Measurements from ENCODE around the gene LCE1D.

LCE1D gene

GRCh38 chr1:152796421-152796820 is at the start of gene LCE1D:
TSS of gene LCE1D (plus strand) at chr1:152796721. CDS start at chr1:152797795, 1,074 bp downstream.
- no peak within 1 kb of the TSS for H3K4me3 ChIP-seq (ENCODE audit: low read depth, low read length)
- TF ChIP-seq MAX (IDR thresholded peaks at IDR 0.05; ENCODE audit: low read depth, low read length) (no peak), POLR2A (IDR thresholded peaks at IDR 0.05; ENCODE audit: extremely low read depth, insufficient read length) (no peak), MYC (IDR thresholded peaks at IDR 0.05; ENCODE audit: low read depth, low read length) (no peak), CTCF (IDR thresholded peaks at IDR 0.05; ENCODE audit: low read depth, low read length) (no peak)
- no peak for DNase-seq (ENCODE audit: low read depth)

- DNase-seq (ENCODE audit: low read depth): no peak
- no peak for TF ChIP-seq CTCF (IDR thresholded peaks at IDR 0.05; ENCODE audit: low read depth, low read length)
- TF ChIP-seq MYC (IDR thresholded peaks at IDR 0.05; ENCODE audit: low read depth, low read length): no peak
- TF ChIP-seq MAX (IDR thresholded peaks at IDR 0.05; ENCODE audit: low read depth, low read length): no peak
- TF ChIP-seq POLR2A (IDR thresholded peaks at IDR 0.05; ENCODE audit: extremely low read depth, insufficient read length): no peak
- H3K4me3 ChIP-seq (ENCODE audit: low read depth, low read length): no peak overlapping the region
These were observed 48.7 kb upstream of the LCE1D start for GRCh38 chr1:152747831-152748230.

GRCh38 chr1:152752225-152752624 is 44.3 kb upstream of the LCE1D start:
- no peak for TF ChIP-seq CTCF (IDR thresholded peaks at IDR 0.05; ENCODE audit: low read depth, low read length)
- TF ChIP-seq POLR2A (IDR thresholded peaks at IDR 0.05; ENCODE audit: extremely low read depth, insufficient read length): no peak
- no peak for TF ChIP-seq MAX (IDR thresholded peaks at IDR 0.05; ENCODE audit: low read depth, low read length)
- TF ChIP-seq MYC (IDR thresholded peaks at IDR 0.05; ENCODE audit: low read depth, low read length): no peak
- no peak overlapping the region for H3K4me3 ChIP-seq (ENCODE audit: low read depth, low read length)
- no peak for DNase-seq (ENCODE audit: low read depth)

- no peak overlapping the region for H3K4me3 ChIP-seq (ENCODE audit: low read depth, low read length)
- TF ChIP-seq CTCF (IDR thresholded peaks at IDR 0.05; ENCODE audit: low read depth, low read length): no peak
- DNase-seq (ENCODE audit: low read depth): no peak
These were observed 42.9 kb upstream of the LCE1D start for GRCh38 chr1:152753586-152753985.

- TF ChIP-seq MYC (IDR thresholded peaks at IDR 0.05; ENCODE audit: low read depth, low read length) (no peak), CTCF (IDR thresholded peaks at IDR 0.05; ENCODE audit: low read depth, low read length) (no peak), MAX (IDR thresholded peaks at IDR 0.05; ENCODE audit: low read depth, low read length) (no peak)
- no peak for DNase-seq (ENCODE audit: low read depth)
- no peak overlapping the region for H3K4me3 ChIP-seq (ENCODE audit: low read depth, low read length)
These were observed 39.6 kb upstream of the LCE1D start for GRCh38 chr1:152756872-152757271.

GRCh38 chr1:152757747-152758146 is 38.8 kb upstream of the LCE1D start, which contains the start of gene KPRP:
TSS of gene KPRP (plus strand) at chr1:152758025. CDS start at chr1:152759589, 1,564 bp downstream.
- no peak for TF ChIP-seq MAX (IDR thresholded peaks at IDR 0.05; ENCODE audit: low read depth, low read length)
- no peak for DNase-seq (ENCODE audit: low read depth)
- H3K4me3 ChIP-seq (ENCODE audit: low read depth, low read length): no peak within 1 kb of the TSS
